H4 (cell line): ENCODE results near the gene PHB1. TPM values are rescaled to one million over a fixed set of nuclear protein-coding genes. Genes with fewer than 3 reads are reported as not detected.

Source experiments
- total RNA-seq: library from RNA; depleted of rRNA; stranded (reverse); fragments of >200 nt; shearing (Covaris generic); gene quantifications from 2 replicates; pipeline ENCODE4 v1.2.3, GENCODE V29; 2014; rRNA removed

The PHB1 gene
- total RNA-seq, 1 experiment from 2014 or later, result 232 TPM

Other genes with a start within 250 kb of the PHB1 start
- gene GNGT2, start 204.3 kb downstream of the PHB1 start, total RNA-seq, result 0.87 TPM in 1 of 2 replicates, not detected in the other
- gene ABI3, start 204.2 kb downstream of the PHB1 start, total RNA-seq, result not detected in 2 replicates
- 0.74 and 0.88 TPM in 2 replicates for gene PHOSPHO1, start 184.1 kb downstream of the PHB1 start, total RNA-seq
- 13.4 and 18.3 TPM in 2 replicates for gene ZNF652, start 52.6 kb downstream of the PHB1 start, total RNA-seq
- gene NGFR, start 80.4 kb upstream of the PHB1 start, total RNA-seq, result 0.37 TPM in 2 replicates
- gene NXPH3, start 161.0 kb upstream of the PHB1 start, total RNA-seq, result 0.15 and 0.23 TPM in 2 replicates